K562 (cell line): ENCODE results near the gene CDC42BPB. TPM values are rescaled to one million over a fixed set of nuclear protein-coding genes. Genes with fewer than 3 reads are reported as not detected.

ENCODE experiments used
- ARID2 ChIP-seq: fragments of 450-650 bp; IDR thresholded peaks from 2 replicates; pipeline ENCODE4 v1.6.1; 2017; ENCODE audit warnings: antibody characterized with exemption, mild to moderate bottlenecking
- ATF6 ChIP-seq: sonication (generic); formaldehyde crosslinking; IDR thresholded peaks from 2 replicates; pipeline ENCODE4 v1.4.0; 2020; ENCODE audit warnings: mild to moderate bottlenecking, missing genetic modification reagents
- CTBP1 ChIP-seq: fragments of 450-650 bp; IDR thresholded peaks from 2 replicates; pipeline ENCODE4 v1.6.1; 2016; ENCODE audit warnings: borderline replicate concordance
- ZBTB49 ChIP-seq: sonication (generic); formaldehyde crosslinking; IDR thresholded peaks from 2 replicates; pipeline ENCODE4 v1.8.0; 2022; ENCODE audit warnings: missing genetic modification reagents, mild to moderate bottlenecking, borderline replicate concordance
- polyA plus RNA-seq, 8 experiments: library from polyadenylated mRNA; depleted of rRNA in 4 of 8; stranded (reverse) in 5 of 8; unstranded in 3 of 8; fragments of >200 nt; fragmentation: Nextera tagmentation in 2 of 8; fragmentation: Illumina TruSeq in 1 of 8; extraction: Ambion mirVana in 2 of 8; extraction: Trizol in 1 of 8; gene quantifications; 2 replicates each; pipeline versions ENCODE4 v1.2.1 to v1.2.3, GENCODE V29; 2011 to 2014; ENCODE audit warnings: inconsistent platforms in 1 of 8, missing spikeins in 1 of 8
- total RNA-seq, 7 experiments: library from RNA; depleted of rRNA in 6 of 7; stranded (reverse); fragments of >200 nt in 6 of 7; fragmentation: Illumina TruSeq in 2 of 7; extraction: Trizol in 2 of 7; gene quantifications; 2 replicates each; pipeline versions ENCODE4 v1.2.1 to v1.2.3, GENCODE V29; 2011 to 2021; ENCODE audit warnings: low replicate concordance in 1 of 7
- TF ChIP-seq, protein P1 (sequence below): fragments of 450-650 bp; IDR thresholded peaks from 2 replicates; pipeline ENCODE4 v1.6.1; 2017; ENCODE audit warnings: antibody characterized with exemption

CDC42BPB gene
- total and polyA plus RNA-seq, 9 of the 15 experiments (the other 6 are each of a cell fraction or from before 2014, with no cell fraction given): 0.07 to 24.3 (median 12.6) TPM

GRCh38 chr14:103072595-103073366, 15.4 kb upstream of the CDC42BPB start (continued):
- no peak for TF ChIP-seq ZBTB49
- no peak for TF ChIP-seq ARID2
- TF ChIP-seq ATF6: no peak
- TF ChIP-seq, protein P1, sequence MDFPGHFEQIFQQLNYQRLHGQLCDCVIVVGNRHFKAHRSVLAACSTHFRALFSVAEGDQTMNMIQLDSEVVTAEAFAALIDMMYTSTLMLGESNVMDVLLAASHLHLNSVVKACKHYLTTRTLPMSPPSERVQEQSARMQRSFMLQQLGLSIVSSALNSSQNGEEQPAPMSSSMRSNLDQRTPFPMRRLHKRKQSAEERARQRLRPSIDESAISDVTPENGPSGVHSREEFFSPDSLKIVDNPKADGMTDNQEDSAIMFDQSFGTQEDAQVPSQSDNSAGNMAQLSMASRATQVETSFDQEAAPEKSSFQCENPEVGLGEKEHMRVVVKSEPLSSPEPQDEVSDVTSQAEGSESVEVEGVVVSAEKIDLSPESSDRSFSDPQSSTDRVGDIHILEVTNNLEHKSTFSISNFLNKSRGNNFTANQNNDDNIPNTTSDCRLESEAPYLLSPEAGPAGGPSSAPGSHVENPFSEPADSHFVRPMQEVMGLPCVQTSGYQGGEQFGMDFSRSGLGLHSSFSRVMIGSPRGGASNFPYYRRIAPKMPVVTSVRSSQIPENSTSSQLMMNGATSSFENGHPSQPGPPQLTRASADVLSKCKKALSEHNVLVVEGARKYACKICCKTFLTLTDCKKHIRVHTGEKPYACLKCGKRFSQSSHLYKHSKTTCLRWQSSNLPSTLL: no peak
- TF ChIP-seq CTBP1: no peak
